Measurements from ENCODE around the gene DDX27.
A peak's percentile ranks its signal among the peaks of the same experiment; 100 is the strongest.

DDX27 gene

DNA sequence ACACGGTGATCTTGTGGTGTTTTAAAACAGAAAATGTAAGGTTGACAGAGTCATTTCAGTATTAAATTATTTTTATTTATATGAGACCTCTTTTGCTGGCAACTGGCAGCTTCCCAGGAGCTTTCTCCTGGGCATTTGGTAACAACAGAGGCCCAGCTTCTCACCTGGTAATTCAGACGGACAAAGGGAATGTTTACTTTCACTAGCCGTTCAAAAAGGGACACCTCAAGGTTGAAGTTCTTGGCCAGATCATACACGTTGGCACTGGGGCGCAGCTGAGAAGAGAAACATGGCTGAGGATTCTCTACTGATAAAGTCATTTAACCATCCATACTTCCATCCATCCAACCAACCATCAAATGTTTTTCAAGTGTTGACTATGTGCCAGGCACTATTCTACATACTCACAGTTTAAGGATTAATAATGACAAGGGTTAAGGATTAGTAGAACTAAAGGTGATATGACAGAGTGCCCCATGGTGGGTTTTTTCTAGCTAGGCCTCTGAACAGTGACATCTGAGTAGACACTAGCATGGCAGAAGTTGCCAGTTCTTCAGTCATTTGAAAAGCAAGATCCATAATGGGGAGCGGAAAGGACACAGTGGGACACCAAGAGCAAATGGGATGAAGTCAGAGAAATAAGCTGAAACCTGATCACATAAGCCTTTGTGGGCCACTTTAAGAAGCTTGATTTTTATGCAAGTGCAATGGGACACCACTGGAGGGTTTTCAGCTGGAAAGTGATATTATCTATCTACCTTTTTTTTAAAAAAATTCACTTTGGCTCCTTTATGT, 33.5 kb downstream of the DDX27 start:
- DNase-seq = no peak

- DNase-seq = no peak
Measured at GRCh38 chr20:49256261-49256660, 37.0 kb downstream of the DDX27 start.

GRCh38 chr20:49259284-49259683, 40.1 kb downstream of the DDX27 start:
- DNase-seq = no peak

- DNase-seq = no peak
Measured at GRCh38 chr20:49259799-49260198, 40.6 kb downstream of the DDX27 start.

DNA sequence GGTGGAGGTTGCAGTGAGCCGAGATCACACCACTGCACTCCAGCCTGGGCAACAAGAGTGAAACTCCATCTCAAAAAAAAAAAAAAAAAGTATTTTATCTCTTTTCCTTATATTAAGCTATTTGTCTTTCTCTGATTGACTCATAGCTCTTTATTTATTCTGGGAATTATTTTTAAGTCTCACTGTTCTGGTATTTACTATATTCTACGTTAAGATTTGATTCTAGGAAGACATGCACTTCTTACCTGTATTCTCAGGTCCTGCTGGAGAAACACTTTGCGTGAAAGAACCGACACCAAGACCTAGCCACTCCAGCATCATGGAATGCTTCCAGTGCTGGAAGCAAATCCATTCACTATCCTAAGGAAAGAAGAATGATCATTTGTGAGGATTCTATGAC, 41.0 kb downstream of the DDX27 start:
- no peak for DNase-seq

DNA sequence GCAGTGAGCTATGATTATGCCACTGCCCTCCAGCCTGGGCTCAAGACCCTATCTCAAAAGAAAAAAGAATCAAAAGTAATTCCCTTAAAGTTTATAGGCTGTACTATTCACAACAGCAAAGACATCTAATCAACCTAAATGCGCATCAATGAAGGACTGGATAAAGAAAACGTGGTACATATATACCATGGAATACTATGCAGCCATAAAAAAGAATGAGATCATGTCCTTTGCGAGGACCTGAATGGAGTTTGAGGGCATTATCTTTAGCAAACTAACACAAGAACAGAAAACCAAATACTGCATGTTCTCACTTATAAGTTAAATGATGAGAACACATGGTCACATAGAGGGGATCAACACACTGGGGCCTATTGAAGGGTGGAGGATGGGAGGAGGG, 42.0 kb downstream of the DDX27 start:
- DNase-seq = no peak

- DNase-seq = no peak
Measured at GRCh38 chr20:49262444-49262843, 43.2 kb downstream of the DDX27 start.

DNA sequence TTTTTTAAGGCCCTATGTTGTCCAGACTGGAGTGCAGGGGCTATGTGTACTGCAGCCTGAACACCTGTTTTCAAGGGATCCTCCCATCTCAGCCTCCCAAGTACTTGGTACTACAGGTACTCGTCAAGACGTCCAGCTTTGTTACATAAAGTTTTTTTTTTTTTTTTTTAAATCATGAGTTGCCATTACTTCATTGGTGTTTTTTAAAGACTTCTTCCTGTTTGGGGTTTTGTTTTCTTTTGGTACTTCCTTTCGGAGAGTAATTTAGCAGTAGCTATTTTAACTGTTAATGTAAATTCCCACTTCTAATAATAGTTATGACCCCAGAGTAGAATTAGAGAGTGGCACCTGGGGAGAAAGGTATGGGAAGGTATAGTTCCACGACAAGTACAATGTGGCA, 48.1 kb downstream of the DDX27 start:
- DNase-seq = no peak

DNA sequence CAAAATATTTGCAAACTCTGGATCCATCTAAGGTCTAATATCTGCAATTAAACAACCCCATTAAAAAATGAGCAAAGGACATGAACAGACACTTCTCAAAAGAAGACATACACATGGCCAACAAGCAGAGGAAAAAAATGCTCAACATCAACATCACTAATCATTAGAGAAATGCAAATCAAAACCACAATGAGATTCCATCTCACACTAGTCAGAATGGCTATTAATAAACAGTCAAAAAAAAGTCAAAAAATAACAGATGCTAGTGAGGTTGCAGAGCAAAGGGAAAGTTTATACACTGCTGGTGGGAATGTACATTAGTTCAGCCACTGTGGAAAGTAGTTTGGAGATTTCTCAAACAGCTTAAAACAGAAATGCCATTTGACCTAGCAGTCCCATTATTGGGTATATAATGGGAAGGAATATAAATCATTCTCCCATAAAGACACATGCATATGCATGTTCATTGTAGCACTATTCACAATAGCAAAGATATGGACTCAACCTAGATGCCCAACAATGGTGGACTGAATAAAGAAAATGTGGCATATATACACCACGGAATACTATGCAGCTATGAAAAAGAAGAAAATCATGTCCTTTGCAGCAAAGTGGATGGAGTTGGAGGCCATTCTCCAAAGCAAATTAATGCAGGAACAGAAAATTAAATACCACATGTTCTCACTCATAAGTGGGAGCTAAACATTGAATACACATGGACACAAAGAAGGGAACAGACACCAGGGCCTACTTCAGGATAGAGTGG, 49.6 kb downstream of the DDX27 start:
- no peak for DNase-seq

DNA sequence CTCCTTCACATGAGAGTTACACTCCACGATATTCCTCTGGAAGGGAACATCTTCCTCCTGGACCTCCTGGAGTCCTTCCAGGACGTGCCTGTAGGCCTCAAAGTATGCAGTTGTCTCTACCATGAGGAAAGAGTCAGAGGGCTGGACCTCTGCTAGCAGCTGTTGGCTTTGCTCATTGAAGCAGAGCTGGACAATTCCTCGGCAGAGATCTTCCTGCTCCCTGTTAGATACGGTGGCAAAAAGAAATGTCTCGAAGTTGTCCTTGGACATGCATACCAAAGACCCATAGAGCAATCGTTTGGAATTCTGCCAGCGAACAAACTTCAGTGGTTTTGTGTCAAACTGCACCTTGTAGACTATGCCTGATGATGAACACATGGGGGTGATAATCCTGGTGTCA, 51.0 kb downstream of the DDX27 start:
- DNase-seq = no peak

GRCh38 chr20:49270736-49271135, 51.5 kb downstream of the DDX27 start:
- no peak for DNase-seq

- DNase-seq = no peak
Measured at GRCh38 chr20:49272654-49273053, 53.4 kb downstream of the DDX27 start.

DNA sequence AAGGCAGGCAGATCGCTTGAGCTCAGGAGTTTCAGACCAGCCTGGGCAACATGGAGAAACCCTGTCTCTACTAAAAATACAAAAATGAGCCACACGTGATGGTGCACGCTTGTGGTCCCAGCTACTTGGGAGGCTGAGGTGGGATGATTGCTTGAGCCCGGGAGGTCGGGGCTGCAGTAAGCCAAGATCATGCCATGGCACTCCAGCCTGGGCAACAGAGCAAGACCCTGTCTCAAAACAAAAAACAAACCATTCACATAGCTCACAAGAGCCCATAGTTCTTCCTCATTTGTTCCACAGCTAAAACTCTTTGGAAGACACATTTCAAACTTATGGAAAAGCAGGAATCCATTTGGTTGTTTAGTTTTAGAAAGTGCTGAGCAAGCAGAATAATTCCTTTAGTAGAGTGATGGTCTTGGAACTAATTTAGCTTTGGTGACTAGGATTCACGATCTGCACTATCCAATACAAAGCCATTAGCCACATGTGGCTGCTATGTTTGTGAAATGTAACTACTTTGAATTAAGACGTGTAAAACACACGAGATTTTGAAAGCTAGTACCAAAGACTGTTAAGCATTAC, 54.6 kb downstream of the DDX27 start:
- DNase-seq = no peak

- no peak for DNase-seq
Measured at GRCh38 chr20:49275216-49275615, 56.0 kb downstream of the DDX27 start.

- no peak for DNase-seq
Measured at GRCh38 chr20:49275636-49276035, 56.4 kb downstream of the DDX27 start.

DNA sequence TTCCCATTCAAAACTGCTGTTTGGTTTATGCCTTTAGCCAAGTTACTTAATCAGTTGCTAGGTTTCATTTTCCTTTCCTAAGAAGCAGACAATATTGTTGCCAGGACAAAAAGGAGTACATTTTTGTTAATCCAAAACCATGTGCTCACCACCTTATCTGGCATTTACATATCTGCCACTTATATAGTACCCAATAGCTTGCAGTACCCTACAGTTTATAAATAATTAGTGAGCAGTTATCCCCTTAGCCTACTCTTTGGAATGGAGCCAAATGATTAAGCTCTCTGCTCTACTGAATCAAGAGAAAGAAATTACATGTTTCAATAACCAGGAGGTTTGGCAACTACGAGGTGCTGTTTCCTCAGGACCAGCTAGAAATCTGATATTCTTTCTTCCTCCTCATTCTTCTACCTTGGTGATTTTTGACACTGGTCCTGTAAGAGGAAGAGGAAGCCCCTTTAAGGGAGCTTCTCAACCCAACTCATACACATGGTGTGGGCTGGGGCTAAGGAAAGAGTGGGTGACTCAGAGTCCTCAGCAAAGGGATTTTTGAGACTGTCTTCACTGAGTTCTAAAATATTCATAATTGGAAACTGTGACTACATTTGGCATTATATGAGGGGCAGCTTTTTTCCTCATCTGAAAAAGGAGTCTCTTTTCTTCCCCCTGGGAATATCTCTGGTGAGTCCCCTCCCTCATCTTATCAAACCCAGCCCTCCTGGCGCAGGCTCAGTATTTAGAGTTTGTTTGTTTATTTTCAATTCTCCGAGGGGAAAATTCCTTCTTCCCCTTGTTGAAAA, 57.1 kb downstream of the DDX27 start:
- DNase-seq = no peak

DNA sequence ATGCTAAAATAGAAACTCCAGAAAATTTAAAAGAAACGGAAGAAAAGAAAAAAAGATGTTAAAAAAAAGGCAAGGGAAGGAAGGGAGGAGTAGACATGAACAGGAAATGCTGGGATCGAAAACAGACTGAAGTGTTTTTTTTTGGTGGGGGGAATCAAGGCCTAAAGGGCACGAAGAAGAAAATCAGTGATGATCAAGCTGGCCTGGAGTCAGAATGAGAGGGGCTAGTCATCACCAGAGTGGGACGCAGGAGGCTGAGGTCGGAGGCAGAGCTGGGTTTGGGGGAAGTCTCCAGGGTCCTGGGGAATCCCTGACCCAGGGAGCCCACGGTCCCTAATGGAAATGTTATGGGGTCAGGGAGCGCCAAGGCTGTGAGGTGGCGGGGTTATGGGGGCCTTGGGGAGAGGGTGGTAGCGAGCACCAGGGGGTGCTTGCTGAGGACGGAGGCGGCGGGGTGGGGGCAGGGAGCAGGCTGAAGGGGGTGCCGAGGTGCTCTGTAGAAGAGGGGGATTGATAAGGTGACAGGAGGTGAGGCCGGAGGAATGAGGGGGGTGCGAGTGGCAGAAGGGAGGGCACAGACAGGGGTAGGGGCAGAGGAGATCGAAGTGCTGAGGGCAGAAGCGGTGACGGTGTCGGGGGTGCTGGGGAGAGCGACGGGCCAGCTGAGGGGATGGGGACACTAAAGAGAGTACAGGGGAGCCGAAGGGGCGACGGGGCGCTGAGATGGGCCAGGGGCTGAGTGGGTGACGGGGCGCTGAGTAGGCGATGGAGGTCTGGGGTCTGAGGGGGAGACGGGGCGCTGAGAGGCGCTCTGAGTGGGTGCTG, 58.0 kb downstream of the DDX27 start:
- DNase-seq = no peak

GRCh38 chr20:49277786-49278035, 58.5 kb downstream of the DDX27 start:
- DNase-seq = no peak

GRCh38 chr20:49278036-49278817, 59.0 kb downstream of the DDX27 start, which contains the start of gene ZNFX1:
ZNFX1 (minus strand) TSS chr20:49278057; CDS start chr20:49275839, 2,218 bp downstream.
- DNase-seq = peak; percentile 98

DNA sequence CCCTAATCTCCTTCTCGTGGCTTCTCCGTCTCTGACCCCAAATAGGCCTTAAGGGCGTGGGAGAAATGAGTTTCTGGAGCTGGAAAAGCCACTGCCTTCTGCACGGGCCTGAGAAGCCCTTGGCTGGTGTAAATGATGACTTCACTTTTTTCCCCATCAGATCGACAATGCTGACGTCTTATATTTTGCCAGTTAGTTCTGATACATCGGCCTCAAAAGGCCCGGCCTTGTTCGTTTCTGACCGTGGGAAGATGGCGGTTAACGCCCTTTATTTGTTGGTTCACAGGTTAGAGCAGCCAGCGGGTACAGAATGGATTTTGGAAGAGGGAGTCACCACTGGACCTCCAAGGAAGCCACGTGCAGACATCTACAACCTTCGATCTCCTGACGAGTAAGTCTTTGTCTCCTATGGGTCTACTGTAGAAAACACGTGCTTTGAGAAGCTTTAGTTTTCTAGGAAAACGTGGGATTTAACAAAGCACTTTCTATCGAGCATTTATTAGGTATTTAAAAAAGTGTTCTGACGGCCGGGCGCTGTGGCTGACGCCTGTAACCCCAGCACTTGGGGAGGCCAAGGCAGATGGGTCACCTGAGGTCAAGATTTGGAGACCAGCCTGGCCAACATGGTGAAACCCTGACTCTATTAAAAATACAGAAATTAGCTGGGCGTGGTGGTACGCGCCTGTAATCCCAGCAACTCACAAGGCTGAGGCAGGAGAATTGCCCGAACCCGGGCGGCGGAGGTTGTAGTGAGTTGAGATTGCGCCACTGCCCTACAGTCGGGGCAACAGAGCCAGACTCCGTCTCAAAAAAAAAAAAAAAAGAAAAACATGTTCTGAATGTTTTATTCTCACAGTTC, 59.8 kb downstream of the DDX27 start:
- no peak for DNase-seq

Measured in NCI-H1092 treated with DMSO at 0.1 percent for 48 hours (cell line).